ENCODE results near the gene ORC6. TPM values are rescaled to one million over a fixed set of nuclear protein-coding genes. Genes with fewer than 3 reads are reported as not detected.
A peak's percentile ranks its signal among the peaks of the same experiment; 100 is the strongest.

ORC6 gene
- total and polyA plus RNA-seq, 4 experiments from 2014 or later: 0.30 to 3.3 (median 1.7) TPM

GRCh38 chr16:46688654-46689364 is 650 bp upstream of the ORC6 start, which contains the start of gene VPS35:
Gene VPS35 (minus strand): TSS chr16:46689178. CDS start chr16:46689133, 45 bp downstream.
- Histone ChIP-seq H3K4me3 (ENCODE audit: low read length in 2 of 2) (peak within 1 kb of the TSS; percentile 92 to 97), H3K27ac (ENCODE audit: low read depth, low read length) (peak within 1 kb of the TSS; percentile 92), H3K27me3 (ENCODE audit: insufficient read depth, low read length) (no peaks in the 10 kb centered on the region), H3K9me3 (ENCODE audit: control insufficient read depth in 1 of 2, low read length in 2 of 2) (no peaks in the 10 kb centered on the region), H3K4me1 (ENCODE audit: insufficient read depth, low read length) (peaks cover 55% of the 10 kb centered on the region), H3K36me3 (ENCODE audit: insufficient read depth, low read length) (no peaks in the 10 kb centered on the region)
- Mint-ChIP-seq H3K27ac (no peak within 1 kb of the TSS), H3K27me3 (no peaks in the 10 kb centered on the region), H3K9me3 (peaks cover 0 to 1% (median 0%) of the 10 kb centered on the region in 8 donors), H3K36me3 (peaks cover 0 to 4% of the 10 kb centered on the region in 2 donors), H3K4me3 (no peak within 1 kb of the TSS), H3K4me1 (peaks cover 32 to 42% (median 37%) of the 10 kb centered on the region in 4 donors)
- peak; percentile 99 for DNase-seq
- CTCF ChIA-PET (ENCODE audit: partially characterized antibody): interaction anchor here (0.6 kb wide), 1 partner anchor 295 kb away, joined by 3 read pairs; no protein-coding TSS in a partner anchor
- intact Hi-C loops (cut with micrococcal nuclease): loop anchor here (1.0 to 10.0 kb wide), 11 partner anchors 68 to 1922 kb away; partner anchors contain the start of genes ABCC11, C16orf87, DNAJA2 and GPT2
- POLR2A ChIA-PET (ENCODE audit: partially characterized antibody): interaction anchor here (0.8 to 1.1 kb wide), 2 partner anchors 143 to 285 kb away, joined by 3 read pairs; partner anchors contain the start of gene DNAJA2

- Mint-ChIP-seq H3K9me3 (peaks cover 0 to 1% (median 0%) of the 10 kb centered on the region in 8 donors), H3K36me3 (peaks cover 0 to 1% of the 10 kb centered on the region in 2 donors), H3K27ac (peak overlapping the region in 1 of 7 donors; percentile 86), H3K4me1 (peaks cover 20 to 27% (median 23%) of the 10 kb centered on the region in 4 donors), H3K4me3 (peak overlapping the region in 5 of 8 donors; percentile 48 to 78 (median 72)), H3K27me3 (no peaks in the 10 kb centered on the region)
- H3K4me3 ChIP-seq (ENCODE audit: low read length in 2 of 2): peak overlapping the region; percentile 92 to 97
- intact Hi-C loops (cut with micrococcal nuclease): no loop called here
- ChIA-PET CTCF (ENCODE audit: partially characterized antibody) (interaction anchor here (0.8 to 2.2 kb wide), 2 partner anchors 15 to 17 kb away, joined by 3 to 9 read pairs; no protein-coding TSS in a partner anchor), POLR2A (ENCODE audit: partially characterized antibody) (no interaction called here)
- H3K9me3 ChIP-seq (ENCODE audit: control insufficient read depth in 1 of 2, low read length in 2 of 2): no peaks in the 10 kb centered on the region
- H3K4me1 ChIP-seq (ENCODE audit: insufficient read depth, low read length): peaks cover 45% of the 10 kb centered on the region
- H3K27ac ChIP-seq (ENCODE audit: low read depth, low read length): peak overlapping the region; percentile 92
- H3K36me3 ChIP-seq (ENCODE audit: insufficient read depth, low read length): no peaks in the 10 kb centered on the region
- peak in 1 of 5 donors; percentile 36 for DNase-seq
- no peaks in the 10 kb centered on the region for H3K27me3 ChIP-seq (ENCODE audit: insufficient read depth, low read length)
Measured at GRCh38 chr16:46690281-46691178, 1.1 kb downstream of the ORC6 start.

GRCh38 chr16:46691726-46692125 is 2.3 kb downstream of the ORC6 start:
- H3K27me3 ChIP-seq (ENCODE audit: insufficient read depth, low read length): no peaks in the 10 kb centered on the region
- H3K4me3 ChIP-seq (ENCODE audit: low read length in 2 of 2): no peak overlapping the region
- no peaks in the 10 kb centered on the region for H3K27me3 Mint-ChIP-seq
- no peaks in the 10 kb centered on the region for H3K9me3 ChIP-seq (ENCODE audit: control insufficient read depth in 1 of 2, low read length in 2 of 2)
- peaks cover 1 to 3% of the 10 kb centered on the region in 2 donors for H3K36me3 Mint-ChIP-seq
- peaks cover 33% of the 10 kb centered on the region for H3K4me1 ChIP-seq (ENCODE audit: insufficient read depth, low read length)
- ChIA-PET CTCF (ENCODE audit: partially characterized antibody) (interaction anchor here (0.9 kb wide), 1 partner anchor 1696 kb away, joined by 3 read pairs; no protein-coding TSS in a partner anchor), POLR2A (ENCODE audit: partially characterized antibody) (no interaction called here)
- peak overlapping the region in 5 of 8 donors; percentile 11 to 78 (median 48) for H3K4me3 Mint-ChIP-seq
- peaks cover 0 to 1% (median 0%) of the 10 kb centered on the region in 8 donors for H3K9me3 Mint-ChIP-seq
- peaks cover 16 to 22% (median 18%) of the 10 kb centered on the region in 4 donors for H3K4me1 Mint-ChIP-seq
- peak overlapping the region in 2 of 7 donors; percentile 51 to 86 for H3K27ac Mint-ChIP-seq
- no peak for DNase-seq
- no peak overlapping the region for H3K27ac ChIP-seq (ENCODE audit: low read depth, low read length)
- no peaks in the 10 kb centered on the region for H3K36me3 ChIP-seq (ENCODE audit: insufficient read depth, low read length)
- intact Hi-C loops (cut with micrococcal nuclease): no loop called here

GRCh38 chr16:46693598-46693997 is 4.1 kb downstream of the ORC6 start:
- no peaks in the 10 kb centered on the region for H3K9me3 ChIP-seq (ENCODE audit: control insufficient read depth in 1 of 2, low read length in 2 of 2)
- CTCF ChIA-PET (ENCODE audit: partially characterized antibody): interaction anchor here (0.6 to 0.9 kb wide), 3 partner anchors 20 to 448 kb away, joined by 3 to 6 read pairs (median 3); no protein-coding TSS in a partner anchor
- no peak for DNase-seq
- intact Hi-C loops (cut with micrococcal nuclease): no loop called here
- H3K27ac ChIP-seq (ENCODE audit: low read depth, low read length): no peak overlapping the region
- H3K9me3 Mint-ChIP-seq: no peaks in the 10 kb centered on the region
- H3K36me3 ChIP-seq (ENCODE audit: insufficient read depth, low read length): no peaks in the 10 kb centered on the region
- H3K4me3 Mint-ChIP-seq: no peak overlapping the region
- peaks cover 0 to 7% (median 2%) of the 10 kb centered on the region in 4 donors for H3K4me1 Mint-ChIP-seq
- H3K27ac Mint-ChIP-seq: no peak overlapping the region
- H3K4me1 ChIP-seq (ENCODE audit: insufficient read depth, low read length): peaks cover 16% of the 10 kb centered on the region
- POLR2A ChIA-PET (ENCODE audit: partially characterized antibody): no interaction called here
- no peaks in the 10 kb centered on the region for H3K27me3 ChIP-seq (ENCODE audit: insufficient read depth, low read length)
- no peaks in the 10 kb centered on the region for H3K27me3 Mint-ChIP-seq
- H3K4me3 ChIP-seq (ENCODE audit: low read length in 2 of 2): no peak overlapping the region
- peaks cover 1 to 3% of the 10 kb centered on the region in 2 donors for H3K36me3 Mint-ChIP-seq

- no peak overlapping the region for H3K27ac Mint-ChIP-seq
- POLR2A ChIA-PET (ENCODE audit: partially characterized antibody): no interaction called here
Measured at GRCh38 chr16:46695937-46696336, 6.5 kb downstream of the ORC6 start.

GRCh38 chr16:46696957-46697356 is 7.5 kb downstream of the ORC6 start:
- H3K36me3 ChIP-seq (ENCODE audit: insufficient read depth, low read length): no peaks in the 10 kb centered on the region
- POLR2A ChIA-PET (ENCODE audit: partially characterized antibody): no interaction called here
- DNase-seq: no peak
- H3K9me3 ChIP-seq (ENCODE audit: control insufficient read depth in 1 of 2, low read length in 2 of 2): no peaks in the 10 kb centered on the region
- H3K4me3 ChIP-seq (ENCODE audit: low read length in 2 of 2): no peak overlapping the region
- Mint-ChIP-seq H3K4me1 (no peaks in the 10 kb centered on the region), H3K27me3 (no peaks in the 10 kb centered on the region), H3K27ac (no peak overlapping the region), H3K4me3 (no peak overlapping the region), H3K36me3 (peaks cover 0 to 3% of the 10 kb centered on the region in 2 donors), H3K9me3 (no peaks in the 10 kb centered on the region)
- CTCF ChIA-PET (ENCODE audit: partially characterized antibody): no interaction called here
- no peaks in the 10 kb centered on the region for H3K4me1 ChIP-seq (ENCODE audit: insufficient read depth, low read length)
- no peak overlapping the region for H3K27ac ChIP-seq (ENCODE audit: low read depth, low read length)
- no peaks in the 10 kb centered on the region for H3K27me3 ChIP-seq (ENCODE audit: insufficient read depth, low read length)
- intact Hi-C loops (cut with micrococcal nuclease): no loop called here

More at GRCh38 chr16:46695937-46696336, 6.5 kb downstream of the ORC6 start:
- Histone ChIP-seq H3K27me3 (ENCODE audit: insufficient read depth, low read length) (no peaks in the 10 kb centered on the region), H3K4me3 (ENCODE audit: low read length in 2 of 2) (no peak overlapping the region), H3K27ac (ENCODE audit: low read depth, low read length) (no peak overlapping the region), H3K4me1 (ENCODE audit: insufficient read depth, low read length) (peaks cover 6% of the 10 kb centered on the region), H3K36me3 (ENCODE audit: insufficient read depth, low read length) (no peaks in the 10 kb centered on the region), H3K9me3 (ENCODE audit: control insufficient read depth in 1 of 2, low read length in 2 of 2) (no peaks in the 10 kb centered on the region)
- peaks cover 0 to 3% (median 2%) of the 10 kb centered on the region in 4 donors for H3K4me1 Mint-ChIP-seq
- H3K9me3 Mint-ChIP-seq: no peaks in the 10 kb centered on the region
- peaks cover 1 to 3% of the 10 kb centered on the region in 2 donors for H3K36me3 Mint-ChIP-seq
- intact Hi-C loops (cut with micrococcal nuclease): no loop called here
- no peak for DNase-seq
- no peak overlapping the region for H3K4me3 Mint-ChIP-seq
- CTCF ChIA-PET (ENCODE audit: partially characterized antibody): no interaction called here
- no peaks in the 10 kb centered on the region for H3K27me3 Mint-ChIP-seq
